Astrocyte (in vitro differentiated cells and primary cell): ENCODE data around the gene NSFL1C. TPM values are rescaled to one million over a fixed set of nuclear protein-coding genes. Genes with fewer than 3 reads are reported as not detected.
A peak's percentile ranks its signal among the peaks of the same experiment; 100 is the strongest.

Experiments used
- DNase-seq: peaks from one replicate; pipeline ENCODE4 v3.0.0-alpha.2; 2010; ENCODE audit warnings: low read depth
- FAIRE-seq: peaks from 2 replicates; lab custom pipeline; 2011; peaks lifted over from hg19 to GRCh38; lab: Jason Lieb, UNC
- H2AFZ ChIP-seq: 2 replicates; pipeline ENCODE4 v1.6.0; 2012; ENCODE audit warnings: low read depth, low read length, inconsistent platforms
- H3K27ac ChIP-seq: 2 replicates; pipeline ENCODE4 v1.5.1; 2011; ENCODE audit warnings: low read depth, low read length, inconsistent platforms
- H3K27me3 ChIP-seq: 2 replicates; pipeline ENCODE4 v1.6.0; 2011; ENCODE audit warnings: low read length, inconsistent platforms; ENCODE audit not compliant: insufficient read depth
- H3K36me3 ChIP-seq: 2 replicates; pipeline ENCODE4 v1.5.1; 2011; ENCODE audit warnings: low read length, inconsistent platforms; ENCODE audit not compliant: insufficient read depth
- H3K4me1 ChIP-seq: 2 replicates; pipeline ENCODE4 v1.5.1; 2011; ENCODE audit warnings: low read length, inconsistent platforms; ENCODE audit not compliant: insufficient read depth
- H3K4me2 ChIP-seq: 2 replicates; pipeline ENCODE4 v1.6.0; 2012; ENCODE audit warnings: low read length, inconsistent platforms
- H3K4me3 ChIP-seq: 2 replicates; pipeline ENCODE4 v1.5.1; 2011; ENCODE audit warnings: low read depth, mild to moderate bottlenecking, low read length, inconsistent platforms; ENCODE audit not compliant: insufficient read depth
- H3K79me2 ChIP-seq: 2 replicates; pipeline ENCODE4 v1.6.0; 2012; ENCODE audit warnings: mild to moderate bottlenecking, low read length, inconsistent platforms; ENCODE audit not compliant: insufficient read depth
- H3K9ac ChIP-seq: 2 replicates; pipeline ENCODE4 v1.6.0; 2012; ENCODE audit warnings: mild to moderate bottlenecking, low read length, inconsistent platforms
- H3K9me3 ChIP-seq: 2 replicates; pipeline ENCODE4 v1.5.1; 2012; ENCODE audit warnings: low read depth, mild to moderate bottlenecking, low read length, inconsistent platforms; ENCODE audit not compliant: insufficient read depth
- H4K20me1 ChIP-seq: 2 replicates; pipeline ENCODE4 v1.6.0; 2012; ENCODE audit warnings: low read length, inconsistent platforms; ENCODE audit not compliant: insufficient read depth
- H3K27ac Mint-ChIP-seq: one replicate; pipeline ENCODE4 v1.8.0; 2021; ENCODE audit warnings: mild to moderate bottlenecking, mixed read lengths; ENCODE audit not compliant: unreplicated experiment
- H3K27me3 Mint-ChIP-seq: one replicate; pipeline ENCODE4 v1.8.0; 2021; ENCODE audit warnings: low read depth, mixed read lengths; ENCODE audit not compliant: unreplicated experiment
- H3K36me3 Mint-ChIP-seq: one replicate; pipeline ENCODE4 v1.8.0; 2021; ENCODE audit warnings: low read depth, mixed read lengths; ENCODE audit not compliant: unreplicated experiment
- H3K4me1 Mint-ChIP-seq: one replicate; pipeline ENCODE4 v1.8.0; 2021; ENCODE audit warnings: low read depth, mixed read lengths; ENCODE audit not compliant: unreplicated experiment
- H3K4me3 Mint-ChIP-seq: one replicate; pipeline ENCODE4 v1.8.0; 2021; ENCODE audit warnings: mild to moderate bottlenecking, moderate library complexity, mixed read lengths; ENCODE audit not compliant: unreplicated experiment
- H3K9me3 Mint-ChIP-seq: one replicate; pipeline ENCODE4 v1.8.0; 2021; ENCODE audit warnings: mild to moderate bottlenecking, mixed read lengths; ENCODE audit not compliant: unreplicated experiment
- CTCF ChIP-seq: IDR thresholded peaks from 2 replicates; pipeline ENCODE4 v1.5.1; 2011; ENCODE audit warnings: low read depth, mild to moderate bottlenecking, inconsistent platforms, low read length, moderate library complexity; ENCODE audit not compliant: insufficient read depth
- EZH2 ChIP-seq: IDR thresholded peaks from 2 replicates; pipeline ENCODE4 v1.6.1; 2012; ENCODE audit warnings: mild to moderate bottlenecking, low read length, inconsistent platforms; ENCODE audit not compliant: insufficient read depth
- total RNA-seq: library from RNA; stranded (reverse); gene quantifications from 2 replicates; pipeline ENCODE4 v1.2.1, GENCODE V29; 2021

NSFL1C gene
- total RNA-seq, 1 donor from 2014 or later = 96.0 TPM

GRCh38 chr20:1457992-1458391 lies 8.7 kb downstream of the NSFL1C start:
- peaks cover 59% of the 10 kb centered on the region for H4K20me1 ChIP-seq
- H3K4me3 ChIP-seq = no peak overlapping the region
- Mint-ChIP-seq H3K27me3 (no peaks in the 10 kb centered on the region), H3K4me3 (no peak overlapping the region), H3K9me3 (no peaks in the 10 kb centered on the region), H3K4me1 (peaks cover 25% of the 10 kb centered on the region), H3K36me3 (peaks cover 25% of the 10 kb centered on the region), H3K27ac (no peak overlapping the region)
- H3K9me3 ChIP-seq = no peaks in the 10 kb centered on the region
- no peak overlapping the region for H3K4me2 ChIP-seq
- no peak overlapping the region for H3K9ac ChIP-seq
- H3K79me2 ChIP-seq = peaks cover 36% of the 10 kb centered on the region
- H3K27ac ChIP-seq = no peak overlapping the region
- no peaks in the 10 kb centered on the region for H3K27me3 ChIP-seq
- FAIRE-seq (no peak), DNase-seq (no peak)
- no peak overlapping the region for H2AFZ ChIP-seq
- H3K36me3 ChIP-seq = peaks cover 40% of the 10 kb centered on the region
- TF ChIP-seq CTCF (no peak), EZH2 (no peak)
- peaks cover 14% of the 10 kb centered on the region for H3K4me1 ChIP-seq

- H3K4me3 Mint-ChIP-seq = peak overlapping the region; percentile 71
- H3K9me3 ChIP-seq = peaks cover 14% of the 10 kb centered on the region
- H3K36me3 Mint-ChIP-seq = peaks cover 34% of the 10 kb centered on the region
- peak overlapping the region; percentile 98 for H3K27ac Mint-ChIP-seq
- H4K20me1 ChIP-seq = peaks cover 47% of the 10 kb centered on the region
- FAIRE-seq = no peak
- peaks cover 22% of the 10 kb centered on the region for H3K79me2 ChIP-seq
- no peak overlapping the region for H2AFZ ChIP-seq
- no peaks in the 10 kb centered on the region for H3K27me3 Mint-ChIP-seq
- TF ChIP-seq CTCF (no peak), EZH2 (no peak)
- peak; percentile 85 for DNase-seq
- peaks cover 19% of the 10 kb centered on the region for H3K4me1 Mint-ChIP-seq
- H3K27me3 ChIP-seq = no peaks in the 10 kb centered on the region
- H3K4me3 ChIP-seq = no peak overlapping the region
- peaks cover 55% of the 10 kb centered on the region for H3K36me3 ChIP-seq
- H3K9me3 Mint-ChIP-seq = no peaks in the 10 kb centered on the region
- H3K9ac ChIP-seq = peak overlapping the region; percentile 39
- peak overlapping the region; percentile 77 for H3K27ac ChIP-seq
- peak overlapping the region; percentile 63 for H3K4me2 ChIP-seq
- H3K4me1 ChIP-seq = peaks cover 14% of the 10 kb centered on the region
Measured at GRCh38 chr20:1456300-1456699, 10.3 kb downstream of the NSFL1C start.

GRCh38 chr20:1450926-1451491 lies 15.6 kb downstream of the NSFL1C start:
- Histone ChIP-seq H3K36me3 (peaks cover 94% of the 10 kb centered on the region), H2AFZ (no peak overlapping the region), H3K9ac (no peak overlapping the region), H3K4me3 (no peak overlapping the region), H4K20me1 (peaks cover 22% of the 10 kb centered on the region), H3K9me3 (peaks cover 23% of the 10 kb centered on the region), H3K79me2 (no peaks in the 10 kb centered on the region), H3K4me2 (no peak overlapping the region), H3K27ac (no peak overlapping the region), H3K4me1 (peaks cover 7% of the 10 kb centered on the region), H3K27me3 (no peaks in the 10 kb centered on the region)
- no peak overlapping the region for H3K4me3 Mint-ChIP-seq
- DNase-seq = no peak
- TF ChIP-seq CTCF (no peak), EZH2 (no peak)
- FAIRE-seq = no peak
- H3K27ac Mint-ChIP-seq = no peak overlapping the region
- peaks cover 12% of the 10 kb centered on the region for H3K4me1 Mint-ChIP-seq
- no peaks in the 10 kb centered on the region for H3K9me3 Mint-ChIP-seq
- H3K36me3 Mint-ChIP-seq = peaks cover 28% of the 10 kb centered on the region
- H3K27me3 Mint-ChIP-seq = no peaks in the 10 kb centered on the region
